ENCODE data around the gene GSTM5.
"Not testable (repeated sequence)": the region's sequence is repeated elsewhere in the genome, so short reads cannot be mapped to it uniquely, and the experiment has no call there.

GSTM5 gene

GRCh38 chr1:109732390-109732881 lies 20.4 kb downstream of the GSTM5 start:
- DNase-seq: no peak

- no peak for DNase-seq
Measured at GRCh38 chr1:109733236-109733870, 21.3 kb downstream of the GSTM5 start.

GRCh38 chr1:109739738-109740614 lies 27.9 kb downstream of the GSTM5 start:
- peak; percentile 39 for DNase-seq

GRCh38 chr1:109740615-109741373 lies 28.7 kb downstream of the GSTM5 start, which contains the start of gene GSTM3:
TSS of gene GSTM3 (minus strand) at chr1:109741038. CDS start at chr1:109740287, 751 bp downstream.
- DNase-seq: no peak

GRCh38 chr1:109748311-109748710 lies 36.3 kb downstream of the GSTM5 start:
- DNase-seq: not testable (repeated sequence)

- no peak for DNase-seq
Measured at GRCh38 chr1:109749221-109749620, 37.2 kb downstream of the GSTM5 start.

- DNase-seq: no peak
Measured at GRCh38 chr1:109750241-109750882, 38.3 kb downstream of the GSTM5 start.

GRCh38 chr1:109750920-109751319 lies 38.9 kb downstream of the GSTM5 start:
- no peak for DNase-seq

- no peak for DNase-seq
Measured at GRCh38 chr1:109751531-109752260, 39.6 kb downstream of the GSTM5 start.

- DNase-seq: no peak
Measured at GRCh38 chr1:109754738-109755137, 42.7 kb downstream of the GSTM5 start.

GRCh38 chr1:109756325-109756724 lies 44.3 kb downstream of the GSTM5 start:
- not testable (repeated sequence) for DNase-seq

- no peak for DNase-seq
Measured at GRCh38 chr1:109756848-109757521, 44.9 kb downstream of the GSTM5 start.

- DNase-seq: no peak
Measured at GRCh38 chr1:109757936-109758786, 46.1 kb downstream of the GSTM5 start.

- DNase-seq: no peak
Measured at GRCh38 chr1:109759513-109760334, 47.7 kb downstream of the GSTM5 start.

- DNase-seq: no peak
Measured at GRCh38 chr1:109760581-109761226, 48.7 kb downstream of the GSTM5 start.

GRCh38 chr1:109761227-109762038 lies 49.4 kb downstream of the GSTM5 start:
- DNase-seq: no peak

- no peak for DNase-seq
Measured at GRCh38 chr1:109762039-109762585, 50.1 kb downstream of the GSTM5 start.
